GM06990 (cell line): ENCODE measurements around the gene ISCU.

Experiments used
- DNase-seq: peaks from one replicate; pipeline ENCODE4 v3.0.0-alpha.2; 2011; ENCODE audit not compliant: insufficient read length; ENCODE audit errors: extremely low read depth
- H3K27me3 ChIP-seq: replicated peaks from 2 replicates; pipeline ENCODE4 v1.6.0; 2011; ENCODE audit warnings: low read length; ENCODE audit not compliant: control insufficient read depth, insufficient read depth
- H3K36me3 ChIP-seq: 2 replicates; pipeline ENCODE4 v1.5.1; 2011; ENCODE audit warnings: low read length; ENCODE audit not compliant: control insufficient read depth, insufficient read depth
- H3K4me3 ChIP-seq: replicated peaks from 2 replicates; pipeline ENCODE4 v1.5.1; 2011; ENCODE audit warnings: low read depth, mild to moderate bottlenecking, control low read depth, low read length
- CTCF ChIP-seq: IDR thresholded peaks from 2 replicates; pipeline ENCODE4 v1.5.1; 2011; ENCODE audit warnings: low read length, control low read depth, mild to moderate bottlenecking, inconsistent platforms; ENCODE audit not compliant: insufficient read depth, poor library complexity, severe bottlenecking

ISCU gene

GRCh38 chr12:108580531-108580930 is 18.1 kb downstream of the ISCU start:
- no peak overlapping the region for H3K4me3 ChIP-seq
- no peak for DNase-seq
- TF ChIP-seq CTCF, result no peak
- no peaks in the 10 kb centered on the region for H3K27me3 ChIP-seq
- no peaks in the 10 kb centered on the region for H3K36me3 ChIP-seq

- H3K4me3 ChIP-seq, result no peak overlapping the region
- H3K36me3 ChIP-seq, result no peaks in the 10 kb centered on the region
- no peak for DNase-seq
- H3K27me3 ChIP-seq, result no peaks in the 10 kb centered on the region
- TF ChIP-seq CTCF, result no peak
Observed at GRCh38 chr12:108581311-108582227, 19.2 kb downstream of the ISCU start.

GRCh38 chr12:108582509-108582908 is 20.1 kb downstream of the ISCU start:
- no peaks in the 10 kb centered on the region for H3K27me3 ChIP-seq
- no peak overlapping the region for H3K4me3 ChIP-seq
- no peak for TF ChIP-seq CTCF
- no peaks in the 10 kb centered on the region for H3K36me3 ChIP-seq
- DNase-seq, result no peak

GRCh38 chr12:108582978-108583770 is 20.8 kb downstream of the ISCU start:
- H3K4me3 ChIP-seq, result no peak overlapping the region
- no peaks in the 10 kb centered on the region for H3K36me3 ChIP-seq
- no peak for DNase-seq
- TF ChIP-seq CTCF, result no peak
- no peaks in the 10 kb centered on the region for H3K27me3 ChIP-seq

GRCh38 chr12:108583991-108584390 is 21.6 kb downstream of the ISCU start:
- Histone ChIP-seq H3K4me3 (no peak overlapping the region), H3K36me3 (no peaks in the 10 kb centered on the region), H3K27me3 (no peaks in the 10 kb centered on the region)
- DNase-seq, result no peak
- TF ChIP-seq CTCF, result no peak
